Measurements from ENCODE around the gene GTF2H2.
"Not testable (repeated sequence)": the region's sequence is repeated elsewhere in the genome, so short reads cannot be mapped to it uniquely, and the experiment has no call there.

The GTF2H2 gene

GRCh38 chr5:71011194-71011792 lies 56.2 kb downstream of the GTF2H2 start:
- no peak for DNase-seq

- not testable (repeated sequence) for DNase-seq
These were observed 60.5 kb downstream of the GTF2H2 start for GRCh38 chr5:71006983-71007382.
